T1000 (cell line): ENCODE results near the gene NEGR1.

ENCODE experiments used
- DNase-seq: peaks from one replicate; lab custom pipeline; 2025; ENCODE audit warnings: mixed read lengths; lab: John Stamatoyannopoulos, UW

NEGR1 gene

DNA sequence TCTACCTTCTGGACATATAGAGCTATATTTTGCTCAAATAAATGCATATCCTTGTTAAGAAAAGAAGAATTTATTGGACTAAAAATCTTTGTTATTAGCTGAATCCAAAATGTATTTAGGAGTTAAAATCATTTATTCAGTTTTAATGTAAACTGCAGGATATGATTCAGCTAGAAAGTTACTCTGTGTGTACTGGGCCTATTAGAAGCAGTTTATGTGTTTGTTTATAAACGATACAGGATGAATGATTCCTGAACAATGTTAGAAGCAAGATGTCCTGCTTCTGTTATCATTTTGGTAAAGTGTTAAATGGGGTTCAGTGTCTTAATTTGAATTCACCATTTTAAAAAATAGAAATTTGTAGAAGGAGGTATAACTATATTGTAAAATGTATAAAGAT, 652.3 kb downstream of the NEGR1 start:
- no peak for DNase-seq

DNA sequence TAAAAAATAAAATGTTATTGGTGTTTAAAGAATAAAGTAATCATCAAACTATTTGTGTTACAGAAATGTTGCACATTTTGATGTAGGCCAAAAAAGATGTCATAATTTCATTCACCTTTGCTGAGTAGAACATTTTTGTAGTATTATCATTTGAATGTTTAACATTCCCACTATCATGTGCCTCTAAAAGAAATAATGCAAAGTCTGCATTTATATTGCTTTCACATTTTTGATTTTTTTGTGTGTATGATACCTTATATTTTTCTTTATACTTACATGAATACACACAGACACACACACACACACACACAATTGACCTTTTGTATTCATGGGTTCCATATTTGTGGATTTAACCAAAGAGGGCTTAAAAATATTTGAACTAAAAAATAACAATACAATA, 657.3 kb downstream of the NEGR1 start:
- DNase-seq, result no peak

DNA sequence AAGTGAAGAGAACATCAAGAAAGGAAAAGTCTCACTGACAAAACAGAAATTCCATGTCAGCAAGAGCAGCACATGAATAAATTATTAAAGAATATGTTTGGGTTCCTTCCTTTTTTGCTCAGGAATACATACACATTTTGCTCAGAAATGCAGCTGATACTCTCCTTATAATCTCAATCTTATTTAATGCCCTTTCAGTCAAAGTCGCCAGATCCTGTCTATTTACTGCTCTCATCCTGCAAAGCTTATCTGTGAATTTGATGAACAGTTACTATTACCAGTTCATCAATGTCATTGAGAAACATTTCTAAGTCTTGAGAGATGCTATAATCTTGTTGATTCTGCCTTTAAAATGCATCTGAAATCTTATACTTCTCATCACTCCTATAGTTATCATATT, 658.5 kb downstream of the NEGR1 start:
- no peak for DNase-seq

DNA sequence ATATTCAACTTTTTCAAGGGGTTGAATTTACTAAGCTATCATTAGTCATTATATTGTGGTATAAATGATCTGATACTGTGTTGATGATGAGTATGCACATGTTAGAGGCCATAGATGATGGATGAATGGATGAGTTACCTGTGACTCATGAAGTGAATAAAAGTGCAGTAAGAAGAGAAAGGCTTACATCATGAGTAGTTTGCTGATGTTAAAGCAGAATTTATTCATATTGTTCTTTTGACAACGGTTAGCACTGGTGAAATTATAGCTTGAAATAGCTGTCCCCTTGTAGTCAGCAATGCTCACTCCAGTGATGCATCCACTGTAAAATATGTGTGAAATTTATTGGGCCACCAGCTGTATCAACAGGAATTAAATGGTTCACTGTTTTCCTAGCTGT, 660.6 kb downstream of the NEGR1 start:
- DNase-seq, result no peak

DNA sequence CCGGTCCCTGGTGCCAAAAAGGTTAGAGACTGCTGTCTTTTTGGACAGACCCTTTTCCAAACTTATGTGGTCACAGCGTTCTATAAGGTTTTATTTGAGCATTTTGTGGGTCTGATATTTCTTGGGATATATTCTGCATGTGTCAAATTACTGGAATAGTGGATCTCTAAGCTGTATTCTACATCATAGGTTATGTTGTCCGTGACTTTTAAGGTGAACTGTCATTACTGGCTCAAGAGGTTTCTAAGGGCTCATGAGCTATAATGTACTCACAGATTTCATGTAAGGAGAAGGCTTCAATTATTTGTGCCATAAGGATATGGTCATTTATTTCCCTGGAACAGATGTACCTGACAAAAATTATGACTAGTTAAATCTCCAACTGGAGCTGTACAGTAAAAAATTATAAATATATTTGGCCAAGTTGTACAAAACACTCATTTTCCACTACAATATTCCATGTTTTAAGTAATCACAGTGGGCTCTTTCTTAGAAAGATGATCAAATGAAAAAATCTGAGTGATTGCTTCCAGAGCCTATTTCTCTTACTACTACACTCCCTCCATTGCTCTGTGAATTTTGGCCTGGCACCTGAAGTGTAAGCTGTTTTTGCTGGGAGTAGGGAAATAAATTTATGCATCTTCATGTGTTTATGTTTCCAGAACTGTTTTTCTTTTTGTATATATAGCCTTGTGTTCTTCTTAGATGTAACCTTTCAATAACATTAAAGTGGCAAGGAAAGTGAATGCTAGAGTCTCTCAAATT, 663.4 kb downstream of the NEGR1 start:
- DNase-seq, result no peak

DNA sequence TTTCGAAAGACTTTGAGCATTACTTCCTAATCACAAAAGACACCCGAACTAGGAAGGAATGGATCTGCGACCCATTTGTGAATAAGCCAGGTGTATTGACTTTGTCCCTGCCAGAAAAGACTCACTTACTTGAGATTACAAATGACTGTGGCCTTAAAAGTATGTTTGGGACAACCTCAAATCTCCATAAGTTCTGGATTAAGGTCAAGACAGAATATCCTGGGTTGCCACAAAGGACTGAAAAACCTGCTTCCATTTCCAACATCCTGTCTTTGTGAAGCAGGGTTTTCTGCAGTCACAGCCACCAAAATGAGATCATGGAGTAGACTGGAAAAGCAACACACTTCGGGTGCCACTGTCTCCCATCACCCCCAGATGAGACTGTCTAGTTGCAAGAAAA, 664.1 kb downstream of the NEGR1 start:
- DNase-seq, result no peak

DNA sequence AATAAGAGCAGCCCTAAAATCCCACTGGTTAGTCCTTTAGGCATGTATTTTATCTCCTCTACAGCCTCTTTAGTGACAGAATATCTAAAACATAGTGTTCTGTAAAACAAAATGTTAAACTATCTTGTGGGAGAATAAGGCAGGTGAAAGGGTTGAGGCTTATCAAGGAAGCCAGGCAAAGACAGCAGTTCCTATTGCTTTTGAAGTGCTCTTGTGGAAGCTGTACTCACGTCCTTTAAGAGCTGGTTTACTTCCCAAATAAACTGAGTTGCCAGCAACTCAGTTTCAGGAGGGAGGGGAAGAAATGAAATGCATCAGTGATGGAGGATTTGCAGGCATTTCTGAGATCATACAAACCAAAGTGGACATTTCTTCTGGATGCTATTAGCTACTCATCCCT, 671.9 kb downstream of the NEGR1 start:
- no peak for DNase-seq

DNA sequence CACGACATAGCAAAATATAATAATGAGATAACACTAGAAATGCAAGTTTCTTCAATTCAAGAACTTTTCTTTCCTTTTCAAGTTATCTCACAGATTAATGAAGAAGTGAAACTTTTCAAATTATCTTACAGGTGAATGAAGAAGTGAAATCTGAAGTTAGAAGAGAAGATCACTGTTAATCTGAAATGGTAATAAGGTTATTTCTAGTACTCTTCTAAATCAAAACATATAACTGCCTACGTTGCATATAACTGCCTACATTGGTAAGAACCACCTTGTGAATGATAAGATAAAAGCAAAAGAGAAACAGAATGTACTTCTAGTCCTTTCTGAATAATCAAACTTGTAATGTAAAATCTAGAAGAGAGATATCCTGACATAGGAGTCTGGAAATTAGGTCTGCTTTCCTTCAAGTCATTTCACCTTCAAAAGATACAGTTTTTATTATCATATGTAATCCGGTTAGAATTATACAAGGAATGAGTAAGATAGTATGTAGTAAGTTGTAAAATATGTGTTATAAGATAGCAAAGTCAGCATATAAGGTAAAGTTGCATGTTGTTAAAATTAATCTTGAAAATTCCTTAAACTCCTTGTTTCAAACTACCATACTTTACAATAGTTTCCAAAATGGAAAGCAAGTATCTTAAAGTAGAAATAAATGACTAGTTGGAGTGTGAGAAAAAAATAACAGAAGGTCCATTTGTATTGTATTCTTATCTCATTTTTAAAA, 679.1 kb downstream of the NEGR1 start:
- DNase-seq, result no peak

DNA sequence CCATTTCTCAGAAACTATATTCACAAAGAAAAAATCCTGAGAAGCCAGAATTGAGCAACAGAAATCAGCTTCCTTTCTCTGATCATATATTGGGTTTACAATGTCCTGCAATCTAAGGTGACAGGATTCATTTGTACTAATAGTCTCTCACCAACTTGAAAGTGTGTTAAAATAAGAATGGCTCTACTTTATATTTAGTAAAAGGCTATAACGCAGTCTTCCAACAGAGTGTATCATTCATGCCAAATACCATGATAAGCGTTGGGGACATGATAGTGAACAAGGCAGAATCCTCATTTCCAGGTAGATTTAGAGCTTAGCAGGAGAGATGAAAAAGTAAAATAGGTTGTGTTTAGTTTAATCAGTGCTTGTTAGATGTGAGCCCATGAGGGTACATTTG, 682.3 kb downstream of the NEGR1 start:
- no peak for DNase-seq

DNA sequence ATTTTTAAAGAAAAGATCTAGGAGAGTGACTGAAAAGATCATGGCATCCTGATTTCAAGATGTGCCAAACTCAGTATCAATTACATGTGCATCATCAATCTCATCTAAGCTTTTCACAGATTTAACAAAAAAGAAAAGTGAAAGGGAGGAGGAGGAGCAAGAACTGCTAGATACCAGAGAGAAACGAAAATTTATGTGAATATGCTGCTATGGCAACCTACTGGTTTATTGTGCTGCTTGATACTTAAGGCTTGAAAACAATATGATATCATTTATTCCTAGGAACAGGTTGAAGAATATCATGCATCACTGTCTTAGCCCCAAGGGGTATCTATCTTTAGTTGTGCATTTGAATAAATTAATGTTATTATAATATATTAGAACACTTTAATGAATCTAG, 683.0 kb downstream of the NEGR1 start:
- no peak for DNase-seq

DNA sequence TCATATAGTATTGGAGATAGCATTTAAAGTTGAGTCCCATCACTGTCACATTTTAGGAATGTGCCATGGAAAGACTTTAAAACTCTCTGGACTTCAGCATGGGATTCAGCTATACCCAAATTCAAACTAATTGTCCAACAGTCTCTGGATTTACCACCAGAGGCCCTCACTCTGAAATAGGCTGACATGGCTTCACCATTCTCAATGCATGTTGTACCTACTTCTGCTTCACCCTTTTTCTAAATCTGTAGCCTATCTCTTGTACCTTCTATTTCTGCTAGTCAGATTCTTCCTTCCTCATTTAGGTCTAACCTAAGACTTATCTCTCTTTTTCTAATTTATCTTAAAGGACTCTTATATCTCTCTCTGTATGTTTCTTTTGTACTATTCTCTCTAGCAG, 688.8 kb downstream of the NEGR1 start:
- DNase-seq, result no peak

DNA sequence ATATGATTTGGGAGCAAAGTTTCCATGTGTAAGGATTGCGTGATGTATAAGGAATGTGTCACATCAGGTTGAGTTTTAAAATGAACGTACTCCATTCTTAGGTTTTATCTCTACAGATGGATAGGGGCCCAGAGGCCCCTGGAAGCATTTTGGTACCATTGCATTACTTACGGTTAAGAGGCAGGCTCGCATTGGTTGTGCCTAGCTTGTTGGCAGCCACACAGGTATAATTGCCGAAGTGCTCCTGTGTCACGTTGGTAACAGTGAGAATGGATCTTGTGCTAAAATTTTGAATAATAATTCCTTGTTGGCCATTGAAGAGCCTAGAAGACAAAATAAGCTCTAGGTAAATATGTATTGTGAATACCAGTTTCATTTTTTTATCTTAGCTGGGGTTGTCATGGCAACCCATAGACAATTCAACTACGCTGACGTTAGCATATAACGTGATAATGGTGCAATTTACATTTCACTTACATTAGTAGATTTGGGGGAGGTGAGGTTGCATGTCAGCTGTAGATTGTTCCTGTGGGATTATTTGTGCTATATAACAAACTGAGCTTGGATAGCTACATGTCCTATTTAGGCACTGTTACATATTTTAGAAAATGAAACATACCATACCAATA, 689.6 kb downstream of the NEGR1 start:
- DNase-seq, result no peak

DNA sequence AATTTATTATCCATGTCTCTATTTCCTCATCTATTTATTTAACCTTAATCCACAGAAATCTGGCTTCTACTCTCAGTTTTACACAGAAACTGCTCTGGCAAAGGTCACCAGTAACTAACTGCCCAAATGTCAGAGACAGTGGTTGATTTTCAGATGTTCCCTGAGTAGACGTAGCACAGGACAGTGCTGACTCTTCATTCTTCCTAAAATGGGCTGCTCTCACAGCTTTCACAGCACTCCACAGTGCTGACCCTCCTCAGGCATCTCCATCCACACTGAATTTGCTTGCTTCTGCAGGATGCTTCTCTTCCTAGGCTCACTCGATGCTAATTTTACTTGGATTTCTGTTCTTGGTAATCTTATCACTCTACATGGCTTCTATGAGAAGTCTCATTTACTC, 693.3 kb downstream of the NEGR1 start:
- DNase-seq, result no peak

DNA sequence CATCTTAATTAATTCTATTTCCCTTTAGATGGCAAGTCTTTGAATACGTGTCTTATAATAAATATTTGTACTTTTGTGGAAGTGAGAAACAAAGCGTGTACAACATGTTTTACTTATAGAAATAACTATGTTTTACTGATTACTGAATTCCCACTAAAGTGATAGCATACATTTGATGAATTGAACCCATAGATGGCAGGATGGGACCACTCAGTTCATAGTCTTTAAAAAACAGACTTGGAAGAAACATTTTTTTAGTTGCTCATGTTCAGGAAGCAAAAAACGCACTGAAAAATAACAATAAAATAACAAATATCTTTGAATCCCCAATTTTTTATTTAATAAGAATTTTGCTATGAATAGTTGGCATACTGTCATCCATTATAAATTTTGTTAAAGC, 694.4 kb downstream of the NEGR1 start:
- DNase-seq, result no peak

DNA sequence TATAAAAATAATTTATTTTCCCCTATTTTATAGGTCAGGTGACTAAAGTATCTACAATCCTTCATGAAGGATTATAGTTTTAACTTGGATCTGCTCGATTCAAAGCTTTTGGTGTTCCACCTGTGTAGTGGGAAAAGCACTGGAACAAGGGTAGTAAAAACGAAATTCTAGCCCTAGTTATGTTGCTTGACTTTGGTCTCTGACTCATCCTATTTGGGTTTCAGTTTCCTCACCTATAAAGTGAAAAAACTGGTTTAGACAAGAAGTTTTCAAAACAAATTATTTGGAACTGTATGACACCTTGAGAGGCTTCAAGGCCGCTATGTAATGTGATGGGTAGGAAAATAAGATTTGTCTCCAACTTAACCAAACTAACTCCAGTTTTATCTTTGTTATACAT, 696.3 kb downstream of the NEGR1 start:
- no peak for DNase-seq

DNA sequence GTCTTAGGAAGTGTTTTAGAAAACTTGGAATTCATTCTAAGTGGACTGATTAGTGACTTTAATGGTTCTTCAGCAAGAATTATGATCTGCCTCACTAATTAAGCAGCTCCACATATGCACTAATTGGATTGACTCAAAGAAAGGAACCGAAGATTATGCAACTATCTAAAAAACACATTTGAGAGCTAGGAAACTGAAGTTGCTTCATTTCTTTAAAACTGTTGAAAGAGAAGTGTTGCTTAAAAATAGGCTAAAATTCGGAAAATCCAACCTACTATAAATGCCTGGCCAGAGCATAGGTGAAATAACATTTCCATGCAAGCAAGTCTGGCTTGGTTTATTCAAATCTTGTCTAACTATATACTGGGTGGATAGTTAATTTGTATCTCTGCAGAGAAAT, 698.6 kb downstream of the NEGR1 start:
- no peak for DNase-seq

DNA sequence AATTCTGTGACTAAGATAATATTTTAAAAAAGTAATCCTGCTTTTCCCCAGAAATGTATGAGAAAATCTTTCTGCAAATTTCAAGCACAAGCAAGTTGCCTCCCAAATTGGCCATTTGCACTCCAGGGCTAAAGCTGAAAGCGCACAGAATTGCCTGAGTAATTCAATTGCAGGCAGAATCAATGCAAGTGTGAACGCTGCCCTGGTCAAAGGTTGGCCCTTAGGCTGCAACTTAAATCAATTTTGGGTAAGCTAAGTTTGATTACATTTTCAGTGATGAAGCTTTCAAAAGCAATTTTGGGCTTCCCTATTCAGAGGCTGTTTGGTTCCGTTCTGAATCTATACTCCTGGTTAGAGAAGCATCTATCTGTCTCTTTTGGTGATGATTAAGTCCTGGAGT, 699.7 kb downstream of the NEGR1 start:
- no peak for DNase-seq

DNA sequence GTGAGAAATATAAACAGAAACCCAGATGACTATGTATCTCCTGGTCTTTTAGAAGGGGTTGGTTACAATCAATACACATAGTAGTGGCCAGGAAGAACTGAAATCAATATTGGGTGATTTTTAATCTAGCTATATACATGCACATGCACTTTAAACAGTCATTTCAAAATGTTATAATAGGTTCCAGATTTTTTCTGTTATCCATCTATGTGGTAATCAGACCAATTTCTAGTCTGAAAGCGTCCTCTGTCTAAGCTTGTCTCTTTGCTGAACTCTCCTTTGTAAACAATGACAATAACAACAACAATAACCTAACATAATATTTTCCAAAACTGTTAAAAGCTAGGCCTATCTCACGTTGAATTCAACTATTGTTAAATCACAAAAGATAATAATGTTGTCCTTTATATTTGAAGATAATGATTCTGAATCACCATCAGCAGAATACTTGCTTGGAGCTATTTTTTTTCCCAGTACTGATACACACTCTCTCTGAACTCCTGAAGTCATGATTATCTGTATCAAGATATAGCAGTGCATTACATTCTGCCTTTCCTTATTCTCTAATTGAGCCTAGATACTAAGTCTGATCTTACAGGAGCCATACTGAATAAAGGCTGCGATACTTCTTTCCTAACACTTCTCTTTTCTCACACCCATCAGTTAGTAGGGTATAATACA, 704.7 kb downstream of the NEGR1 start:
- DNase-seq, result no peak

DNA sequence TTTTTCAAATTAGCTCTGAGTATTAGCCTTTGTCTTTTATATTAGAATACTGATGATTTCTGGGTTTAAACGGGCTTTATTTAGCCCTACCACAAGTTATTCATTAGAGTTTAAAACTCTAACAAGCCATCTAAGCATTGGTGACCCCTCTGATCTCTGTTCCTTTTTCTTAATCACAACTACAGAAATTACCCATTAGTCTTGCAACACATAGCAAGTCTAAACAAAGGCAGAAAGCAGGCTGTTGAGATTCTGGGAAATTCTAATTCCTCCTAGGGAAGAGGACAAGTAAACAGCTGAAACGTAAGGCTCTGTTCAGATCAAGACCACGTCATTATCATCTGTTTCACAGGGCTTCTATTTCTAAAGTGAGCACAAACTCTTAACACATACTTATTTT, 710.3 kb downstream of the NEGR1 start:
- DNase-seq, result no peak

DNA sequence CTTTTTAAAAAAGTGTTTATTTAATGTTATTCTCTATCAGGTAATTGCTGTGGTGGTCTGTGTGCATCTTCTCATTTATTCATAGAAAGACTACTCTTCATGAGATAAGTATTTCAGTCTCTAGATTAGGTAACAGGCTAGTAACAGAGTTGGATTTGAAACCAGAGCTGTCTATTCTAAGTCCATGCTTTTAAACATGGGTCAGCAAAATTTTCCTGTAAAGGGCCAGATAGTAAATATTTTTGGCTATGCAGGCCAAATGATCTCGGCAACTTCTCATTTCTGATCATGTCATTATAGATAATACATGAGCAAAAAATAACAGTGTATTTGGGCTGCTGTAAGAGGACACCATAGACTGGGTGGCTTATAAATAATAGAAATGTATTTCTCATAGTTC, 715.9 kb downstream of the NEGR1 start:
- no peak for DNase-seq

DNA sequence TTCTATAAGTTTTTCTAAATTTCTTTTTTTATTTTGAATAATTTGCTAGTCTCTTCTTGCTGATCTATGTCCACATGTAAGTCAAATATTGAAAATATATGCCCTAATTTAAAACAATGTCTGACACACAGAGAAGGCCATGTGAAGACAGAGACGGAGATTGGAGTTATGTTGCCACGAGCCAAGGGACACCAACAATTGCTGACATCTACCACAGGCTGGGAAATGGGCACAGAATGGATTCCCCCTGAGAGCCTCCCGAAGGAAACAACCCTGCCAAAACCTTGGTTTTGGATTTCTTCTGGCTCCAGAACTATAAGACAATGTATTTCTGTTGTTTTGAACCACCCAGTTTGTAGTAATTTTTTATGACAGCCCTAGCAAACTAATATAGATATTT, 716.5 kb downstream of the NEGR1 start:
- DNase-seq, result no peak

DNA sequence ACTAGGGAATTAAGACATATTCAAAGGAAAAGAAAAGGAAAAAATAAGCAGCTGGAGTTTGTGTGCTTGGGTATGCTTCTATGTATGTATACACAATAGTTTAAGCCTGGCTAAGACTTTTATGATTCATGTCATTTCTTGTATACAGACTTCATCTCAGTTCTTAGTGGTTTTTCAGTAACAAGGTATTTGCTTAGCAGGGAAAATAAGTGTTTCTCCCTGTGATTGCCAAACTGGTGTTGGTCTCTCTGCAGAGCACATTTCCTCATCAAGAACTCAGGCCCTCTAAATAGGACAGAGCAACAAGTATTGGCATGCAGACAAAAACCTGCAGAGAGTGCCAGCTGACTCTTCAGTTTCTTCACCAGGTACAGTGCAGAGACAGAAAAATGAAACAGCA, 717.1 kb downstream of the NEGR1 start:
- DNase-seq, result no peak

DNA sequence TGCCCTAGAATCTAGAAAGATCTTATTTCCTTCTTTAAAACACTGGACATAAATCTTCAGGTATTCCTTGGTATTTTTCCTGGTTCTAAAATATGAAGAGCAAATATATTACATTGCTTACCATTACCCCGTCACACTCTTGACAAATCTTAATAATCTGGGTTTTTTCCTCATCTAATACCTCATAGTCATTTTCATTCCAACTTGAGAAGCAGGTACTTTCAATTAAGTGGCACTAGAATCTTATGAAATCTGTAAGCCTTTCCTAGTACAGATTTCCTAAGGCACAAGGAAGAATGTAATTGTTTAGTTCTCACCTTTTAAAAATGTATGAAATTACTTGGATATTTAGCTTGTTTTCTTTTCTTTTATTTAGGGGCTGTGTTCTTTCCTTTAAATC, 720.0 kb downstream of the NEGR1 start:
- no peak for DNase-seq
